ENCODE data around the gene CDH12.
"Not testable (repeated sequence)": the region's sequence is repeated elsewhere in the genome, so short reads cannot be mapped to it uniquely, and the experiment has no call there.

Gene CDH12

GRCh38 chr5:22560147-22560546, 293.0 kb downstream of the CDH12 start:
- no peak for DNase-seq (ENCODE audit: low read depth in 2 of 2)

GRCh38 chr5:22557251-22557650, 295.9 kb downstream of the CDH12 start:
- no peak for DNase-seq (ENCODE audit: low read depth in 2 of 2)

- DNase-seq (ENCODE audit: low read depth in 2 of 2), result no peak
Observed at GRCh38 chr5:22554475-22554874, 298.7 kb downstream of the CDH12 start.

GRCh38 chr5:22549876-22550671, 303.1 kb downstream of the CDH12 start:
- DNase-seq (ENCODE audit: low read depth in 2 of 2), result no peak

- DNase-seq (ENCODE audit: low read depth in 2 of 2), result no peak
Observed at GRCh38 chr5:22542340-22542739, 310.8 kb downstream of the CDH12 start.

- no peak for DNase-seq (ENCODE audit: low read depth in 2 of 2)
Observed at GRCh38 chr5:22541037-22541436, 312.1 kb downstream of the CDH12 start.

GRCh38 chr5:22539762-22540161, 313.4 kb downstream of the CDH12 start:
- no peak for DNase-seq (ENCODE audit: low read depth in 2 of 2)

GRCh38 chr5:22531986-22532385, 321.2 kb downstream of the CDH12 start:
- DNase-seq (ENCODE audit: low read depth in 2 of 2), result no peak

- no peak for DNase-seq (ENCODE audit: low read depth in 2 of 2)
Observed at GRCh38 chr5:22521521-22521920, 331.6 kb downstream of the CDH12 start.

- DNase-seq (ENCODE audit: low read depth in 2 of 2), result not testable (repeated sequence)
Observed at GRCh38 chr5:22516497-22516896, 336.6 kb downstream of the CDH12 start.

- DNase-seq (ENCODE audit: low read depth in 2 of 2), result no peak
Observed at GRCh38 chr5:22514231-22514630, 338.9 kb downstream of the CDH12 start.

GRCh38 chr5:22505891-22506290, 347.3 kb downstream of the CDH12 start:
- DNase-seq (ENCODE audit: low read depth in 2 of 2), result no peak

- no peak for DNase-seq (ENCODE audit: low read depth in 2 of 2)
Observed at GRCh38 chr5:22504411-22504810, 348.7 kb downstream of the CDH12 start.

GRCh38 chr5:22500556-22500955, 352.6 kb downstream of the CDH12 start:
- DNase-seq (ENCODE audit: low read depth in 2 of 2), result no peak

- DNase-seq (ENCODE audit: low read depth in 2 of 2), result no peak
Observed at GRCh38 chr5:22496666-22497065, 356.5 kb downstream of the CDH12 start.

- no peak for DNase-seq (ENCODE audit: low read depth in 2 of 2)
Observed at GRCh38 chr5:22495016-22495720, 358.0 kb downstream of the CDH12 start.

- no peak for DNase-seq (ENCODE audit: low read depth in 2 of 2)
Observed at GRCh38 chr5:22488427-22488826, 364.7 kb downstream of the CDH12 start.

GRCh38 chr5:22480305-22480704, 372.8 kb downstream of the CDH12 start:
- no peak for DNase-seq (ENCODE audit: low read depth in 2 of 2)

- DNase-seq (ENCODE audit: low read depth in 2 of 2), result no peak
Observed at GRCh38 chr5:22473886-22474285, 379.3 kb downstream of the CDH12 start.

GRCh38 chr5:22471154-22471553, 382.0 kb downstream of the CDH12 start:
- no peak for DNase-seq (ENCODE audit: low read depth in 2 of 2)

- no peak for DNase-seq (ENCODE audit: low read depth in 2 of 2)
Observed at GRCh38 chr5:22470408-22470807, 382.7 kb downstream of the CDH12 start.

GRCh38 chr5:22465616-22466015, 387.5 kb downstream of the CDH12 start:
- DNase-seq (ENCODE audit: low read depth in 2 of 2), result no peak

- DNase-seq (ENCODE audit: low read depth in 2 of 2), result no peak
Observed at GRCh38 chr5:22465177-22465576, 388.0 kb downstream of the CDH12 start.
